GM18517 (cell line): Measurements from ENCODE around the gene AJAP1.

Experiments
- ATAC-seq: cut with Tn5 transposase; IDR thresholded peaks from one replicate; pipeline ENCODE4 v1.9.1; 2021; ENCODE audit warnings: mild to moderate bottlenecking, moderate library complexity; ENCODE audit not compliant: unreplicated experiment

AJAP1 gene

GRCh38 chr1:4803335-4803734, 148.9 kb downstream of the AJAP1 start:
- ATAC-seq, result no peak

- ATAC-seq, result no peak
These were observed 151.6 kb downstream of the AJAP1 start for GRCh38 chr1:4805987-4806386.

GRCh38 chr1:4820543-4820942, 166.1 kb downstream of the AJAP1 start:
- no peak for ATAC-seq

- ATAC-seq, result no peak
These were observed 171.5 kb downstream of the AJAP1 start for GRCh38 chr1:4825800-4826450.

- no peak for ATAC-seq
These were observed 176.3 kb downstream of the AJAP1 start for GRCh38 chr1:4830707-4831106.

GRCh38 chr1:4836574-4836973, 182.2 kb downstream of the AJAP1 start:
- no peak for ATAC-seq

- ATAC-seq, result no peak
These were observed 182.7 kb downstream of the AJAP1 start for GRCh38 chr1:4837031-4837600.

- no peak for ATAC-seq
These were observed 183.3 kb downstream of the AJAP1 start for GRCh38 chr1:4837752-4838151.

GRCh38 chr1:4838231-4838630, 183.8 kb downstream of the AJAP1 start:
- ATAC-seq, result no peak
